ENCODE data around the gene B3GNT7.

B3GNT7 gene

DNA sequence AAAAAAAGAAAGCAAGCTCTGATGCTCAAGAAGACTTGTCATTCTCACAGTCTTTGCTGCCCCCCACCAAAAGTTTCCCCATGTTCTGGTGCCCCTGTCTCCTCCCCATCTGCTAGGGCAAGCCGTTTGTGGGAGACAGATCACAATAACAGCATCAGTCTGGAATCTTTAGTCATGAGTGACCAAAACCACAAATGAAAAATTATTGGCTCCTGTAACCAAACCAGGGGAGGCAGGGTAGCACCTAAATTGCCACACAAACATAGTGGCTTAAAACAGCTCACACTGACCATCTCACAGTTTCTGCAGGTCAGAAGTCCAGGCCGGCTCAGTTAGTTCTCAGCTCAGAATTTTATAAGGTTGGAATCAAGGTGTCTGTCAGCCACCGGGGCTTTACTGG lies 9.1 kb upstream of the B3GNT7 start:
- no peak overlapping the region for H3K27ac ChIP-seq
- TF ChIP-seq, protein P1, sequence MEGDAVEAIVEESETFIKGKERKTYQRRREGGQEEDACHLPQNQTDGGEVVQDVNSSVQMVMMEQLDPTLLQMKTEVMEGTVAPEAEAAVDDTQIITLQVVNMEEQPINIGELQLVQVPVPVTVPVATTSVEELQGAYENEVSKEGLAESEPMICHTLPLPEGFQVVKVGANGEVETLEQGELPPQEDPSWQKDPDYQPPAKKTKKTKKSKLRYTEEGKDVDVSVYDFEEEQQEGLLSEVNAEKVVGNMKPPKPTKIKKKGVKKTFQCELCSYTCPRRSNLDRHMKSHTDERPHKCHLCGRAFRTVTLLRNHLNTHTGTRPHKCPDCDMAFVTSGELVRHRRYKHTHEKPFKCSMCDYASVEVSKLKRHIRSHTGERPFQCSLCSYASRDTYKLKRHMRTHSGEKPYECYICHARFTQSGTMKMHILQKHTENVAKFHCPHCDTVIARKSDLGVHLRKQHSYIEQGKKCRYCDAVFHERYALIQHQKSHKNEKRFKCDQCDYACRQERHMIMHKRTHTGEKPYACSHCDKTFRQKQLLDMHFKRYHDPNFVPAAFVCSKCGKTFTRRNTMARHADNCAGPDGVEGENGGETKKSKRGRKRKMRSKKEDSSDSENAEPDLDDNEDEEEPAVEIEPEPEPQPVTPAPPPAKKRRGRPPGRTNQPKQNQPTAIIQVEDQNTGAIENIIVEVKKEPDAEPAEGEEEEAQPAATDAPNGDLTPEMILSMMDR (IDR thresholded peaks at IDR 0.05): no peak
- no peak for TF ChIP-seq ZFX (IDR thresholded peaks at IDR 0.05; ENCODE audit: borderline replicate concordance)

DNA sequence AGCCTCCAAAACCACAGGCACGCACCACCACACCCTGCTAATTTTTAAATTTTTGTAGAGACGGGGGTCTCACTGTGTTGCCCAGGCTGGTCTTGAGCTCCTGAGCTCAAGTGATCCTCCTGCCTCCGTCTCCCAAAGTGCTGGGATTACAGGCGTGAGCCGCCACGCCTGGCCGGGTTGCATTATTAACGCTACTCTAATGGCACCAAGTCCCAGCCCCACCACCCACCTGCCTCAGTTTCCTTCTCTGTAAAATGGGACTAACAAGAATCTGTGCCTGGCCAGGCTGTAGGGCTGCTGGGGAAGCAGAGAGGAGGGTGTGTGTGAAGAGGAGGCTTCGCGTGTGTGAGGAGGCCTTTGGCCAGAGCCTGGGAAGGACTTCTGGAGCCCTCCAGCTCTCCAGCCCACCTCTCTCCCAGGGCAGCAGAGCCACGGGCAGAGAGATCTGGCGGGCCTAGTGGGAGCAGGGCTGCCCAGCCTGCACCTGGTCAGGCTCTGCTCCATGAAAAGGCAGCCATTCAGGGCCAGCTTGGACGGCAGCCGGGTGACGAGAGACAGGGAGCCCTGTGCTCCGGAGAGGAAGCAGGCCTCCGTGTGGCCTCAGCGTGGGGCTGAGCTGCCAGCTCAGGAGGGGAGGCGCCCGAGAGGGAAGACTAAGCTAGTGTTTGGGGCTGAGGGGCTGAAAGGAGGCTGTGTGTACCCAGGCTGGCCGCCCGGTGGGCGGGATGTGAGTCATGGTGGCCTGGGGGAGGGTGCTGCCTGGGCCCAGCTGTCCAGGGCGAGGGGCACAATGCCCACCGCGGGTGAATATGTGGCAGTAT lies 7.4 kb upstream of the B3GNT7 start:
- TF ChIP-seq, protein P1 (IDR thresholded peaks at IDR 0.05): no peak
- TF ChIP-seq ZFX (IDR thresholded peaks at IDR 0.05; ENCODE audit: borderline replicate concordance): no peak
- H3K27ac ChIP-seq: no peak overlapping the region

DNA sequence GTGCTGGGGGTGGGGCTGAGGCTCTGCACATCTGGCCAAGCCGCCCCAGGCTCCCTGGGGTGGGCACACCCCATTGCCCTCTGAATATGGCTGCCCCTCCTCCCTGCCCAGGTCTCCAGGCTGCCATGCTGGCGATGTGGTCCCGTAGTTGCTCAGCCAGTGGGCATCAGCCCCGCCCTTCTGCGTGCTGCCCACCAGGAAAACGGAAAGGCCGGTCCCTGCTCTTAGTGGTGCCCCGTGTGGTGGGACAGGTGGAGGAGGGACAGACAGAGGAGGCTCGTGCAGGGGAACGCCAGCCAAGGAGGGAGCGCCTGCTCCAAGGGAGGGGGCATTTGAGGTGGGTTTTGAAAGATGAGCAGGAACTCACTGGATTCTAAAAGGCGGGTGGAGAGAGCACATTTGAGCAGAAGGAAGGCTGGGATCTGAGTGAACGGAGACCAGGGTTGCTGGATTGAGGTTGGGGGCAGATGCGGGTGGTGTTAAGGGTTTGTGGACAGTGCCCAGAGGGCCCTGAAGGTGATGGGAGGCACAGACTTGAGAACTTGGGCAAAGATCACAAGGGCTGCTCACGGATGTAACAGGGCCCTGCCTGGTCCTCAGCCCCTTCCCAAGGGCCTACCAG lies 6.7 kb upstream of the B3GNT7 start:
- TF ChIP-seq ZFX (IDR thresholded peaks at IDR 0.05; ENCODE audit: borderline replicate concordance): no peak
- H3K27ac ChIP-seq: no peak overlapping the region

DNA sequence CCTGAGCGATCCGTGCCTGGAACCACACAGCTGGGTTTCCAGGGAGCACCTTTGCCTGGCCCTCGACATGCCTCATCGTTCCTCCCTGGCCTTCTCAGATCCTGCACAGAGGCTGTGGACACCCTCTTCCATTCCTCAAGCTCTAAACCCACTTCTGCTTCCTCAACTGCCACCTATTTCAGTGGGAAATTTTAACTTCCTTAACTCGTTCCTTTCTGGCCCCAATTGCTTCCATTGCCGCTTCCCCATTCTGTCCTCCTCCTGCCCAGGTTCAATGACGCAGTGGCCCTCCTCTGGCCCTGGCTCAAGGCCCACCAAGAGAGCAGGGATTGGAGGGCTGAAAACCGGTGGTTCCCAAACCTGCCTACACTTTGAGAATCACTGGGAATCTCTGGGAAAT lies 4.8 kb upstream of the B3GNT7 start:
- TF ChIP-seq, protein P1 (IDR thresholded peaks at IDR 0.05): no peak
- TF ChIP-seq ZFX (IDR thresholded peaks at IDR 0.05; ENCODE audit: borderline replicate concordance): no peak
- no peak overlapping the region for H3K27ac ChIP-seq

DNA sequence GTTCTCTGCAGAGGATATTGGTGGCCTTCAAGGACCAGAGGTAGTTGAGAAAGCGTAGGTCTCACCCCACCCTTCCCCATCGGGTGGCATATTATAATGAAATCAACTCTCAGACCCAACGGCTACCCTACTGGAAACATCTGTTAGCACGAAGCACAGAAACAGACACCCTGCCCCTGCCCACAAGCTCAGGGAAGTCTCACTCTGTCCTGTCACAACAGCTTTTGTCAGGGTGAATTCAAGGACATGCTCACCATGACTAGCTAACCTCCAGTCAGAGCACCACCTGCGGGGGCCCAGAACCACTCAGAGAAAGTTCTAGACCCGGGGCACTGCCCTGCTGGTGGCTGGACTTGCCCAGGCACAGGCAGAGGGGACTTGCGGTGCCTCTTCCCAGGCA lies 3.5 kb upstream of the B3GNT7 start:
- H3K27ac ChIP-seq: no peak overlapping the region
- TF ChIP-seq ZFX (IDR thresholded peaks at IDR 0.05; ENCODE audit: borderline replicate concordance): no peak
- TF ChIP-seq, protein P1 (IDR thresholded peaks at IDR 0.05): no peak

DNA sequence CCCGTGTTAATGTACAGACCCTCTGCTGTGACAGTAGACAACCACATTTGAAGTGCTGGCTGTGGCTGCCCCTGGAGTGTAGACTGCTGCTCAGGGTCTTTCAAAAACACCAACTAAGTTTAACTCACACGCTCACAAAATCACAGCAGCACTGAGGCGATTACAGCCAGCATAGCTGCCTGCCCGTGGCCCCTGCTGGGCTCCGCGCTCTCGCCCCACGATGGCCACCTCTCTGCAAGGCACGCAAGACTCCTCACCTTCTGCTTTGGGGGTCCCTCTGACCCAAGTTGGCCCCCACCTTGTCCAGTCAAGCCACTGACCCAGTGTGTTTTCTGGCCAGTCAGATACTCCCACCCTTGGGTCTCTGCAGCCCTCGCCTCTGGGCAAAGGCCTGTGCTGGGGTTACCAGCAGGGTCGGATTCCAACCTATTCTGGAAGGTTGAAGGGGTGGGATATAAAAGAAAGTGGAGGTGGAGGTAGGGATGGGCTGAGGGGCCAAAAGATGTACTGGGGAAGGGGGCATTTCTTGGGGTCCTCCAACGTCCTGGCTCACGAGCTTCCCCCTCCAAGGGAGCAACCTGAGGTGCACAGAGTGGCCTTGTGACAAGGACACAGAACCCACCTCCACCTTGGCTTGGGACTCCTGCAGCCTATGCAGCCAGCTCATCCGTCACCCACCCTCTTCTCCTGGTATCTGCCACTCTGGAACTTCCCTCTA lies 2.9 kb upstream of the B3GNT7 start:
- no peak overlapping the region for H3K27ac ChIP-seq
- no peak for TF ChIP-seq ZFX (IDR thresholded peaks at IDR 0.05; ENCODE audit: borderline replicate concordance)
- TF ChIP-seq, protein P1 (IDR thresholded peaks at IDR 0.05): no peak

DNA sequence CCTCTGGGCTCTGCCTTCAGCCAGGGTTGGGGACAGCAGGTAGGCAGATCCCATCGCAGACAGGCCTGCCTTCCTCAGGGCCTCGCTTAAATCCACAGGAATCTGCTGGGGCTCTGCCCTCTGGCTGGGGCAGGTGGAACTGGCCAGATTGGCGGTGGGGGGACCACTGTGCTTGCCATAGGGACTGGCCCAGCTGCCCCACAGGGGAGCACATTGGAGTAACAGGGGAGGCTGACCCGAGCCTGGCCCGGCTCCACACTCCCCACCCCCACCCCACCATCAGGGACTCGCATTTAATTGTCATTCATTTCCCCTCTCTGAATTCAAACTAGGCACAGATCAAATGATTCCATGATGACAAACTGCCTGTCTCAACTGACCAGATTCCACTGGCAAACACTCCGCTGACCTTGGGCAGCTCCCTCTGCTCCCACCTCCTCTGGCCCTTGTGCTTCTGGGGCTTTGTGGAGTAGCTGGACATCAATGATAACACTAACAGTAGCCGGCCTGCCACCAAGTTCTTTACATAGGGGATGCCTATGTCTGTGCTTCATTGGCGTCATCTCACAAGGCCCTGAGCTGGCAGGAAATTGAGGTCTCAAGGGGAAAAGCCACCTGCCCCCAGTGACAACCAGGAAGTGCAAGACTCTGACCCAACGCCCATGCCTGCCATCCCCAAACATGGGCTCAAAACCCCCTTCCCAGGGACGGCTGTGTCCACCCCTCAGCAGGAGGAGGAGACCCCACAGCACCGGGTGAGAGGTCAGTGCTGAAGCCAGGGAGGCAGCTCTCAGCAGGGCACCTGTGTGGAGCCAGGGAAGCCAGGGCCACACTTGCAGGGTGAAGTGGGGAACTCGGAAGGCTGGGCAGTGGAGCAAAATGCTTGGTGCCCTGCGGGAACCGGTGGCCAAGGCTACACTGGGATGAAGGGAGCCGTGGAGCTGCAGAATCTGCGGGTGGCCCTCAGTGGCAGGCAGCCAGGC lies 2.1 kb upstream of the B3GNT7 start:
- no peak overlapping the region for H3K27ac ChIP-seq
- TF ChIP-seq, protein P1 (IDR thresholded peaks at IDR 0.05): no peak
- TF ChIP-seq ZFX (IDR thresholded peaks at IDR 0.05; ENCODE audit: borderline replicate concordance): no peak

Data from 22Rv1 (cell line).